Measurements from ENCODE around the gene SLC4A4. TPM values are rescaled to one million over a fixed set of nuclear protein-coding genes. Genes with fewer than 3 reads are reported as not detected.

The SLC4A4 gene
- polyA plus RNA-seq, 1 donor (not counting 4 experiments of a cell fraction or from before 2014, with no cell fraction given): 0.29 TPM

DNA sequence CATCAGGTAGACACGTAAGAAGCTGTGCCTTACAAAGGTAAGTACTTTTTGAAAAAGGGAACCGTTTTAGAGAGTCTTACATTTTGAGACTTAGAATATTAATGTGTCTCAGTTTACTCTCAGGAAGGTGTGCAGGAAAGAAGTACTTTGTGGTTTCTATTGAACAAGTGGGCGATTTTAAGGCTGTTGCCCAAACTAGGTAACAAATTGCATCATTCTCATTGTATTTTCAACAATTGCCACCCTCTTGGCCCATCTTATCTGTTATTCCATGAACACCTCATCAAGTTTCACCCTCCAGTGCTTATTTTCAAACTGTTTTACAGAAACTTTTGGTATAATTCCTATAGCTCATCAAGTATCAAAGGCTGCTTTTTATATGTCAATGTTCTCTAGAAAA lies 158.3 kb downstream of the SLC4A4 start:
- no peaks in the 10 kb centered on the region for H3K9me3 ChIP-seq (ENCODE audit: control insufficient read depth, low read depth, low read length)
- H2AFZ ChIP-seq (ENCODE audit: control insufficient read depth, low read length): no peak overlapping the region
- TF ChIP-seq, protein P1, sequence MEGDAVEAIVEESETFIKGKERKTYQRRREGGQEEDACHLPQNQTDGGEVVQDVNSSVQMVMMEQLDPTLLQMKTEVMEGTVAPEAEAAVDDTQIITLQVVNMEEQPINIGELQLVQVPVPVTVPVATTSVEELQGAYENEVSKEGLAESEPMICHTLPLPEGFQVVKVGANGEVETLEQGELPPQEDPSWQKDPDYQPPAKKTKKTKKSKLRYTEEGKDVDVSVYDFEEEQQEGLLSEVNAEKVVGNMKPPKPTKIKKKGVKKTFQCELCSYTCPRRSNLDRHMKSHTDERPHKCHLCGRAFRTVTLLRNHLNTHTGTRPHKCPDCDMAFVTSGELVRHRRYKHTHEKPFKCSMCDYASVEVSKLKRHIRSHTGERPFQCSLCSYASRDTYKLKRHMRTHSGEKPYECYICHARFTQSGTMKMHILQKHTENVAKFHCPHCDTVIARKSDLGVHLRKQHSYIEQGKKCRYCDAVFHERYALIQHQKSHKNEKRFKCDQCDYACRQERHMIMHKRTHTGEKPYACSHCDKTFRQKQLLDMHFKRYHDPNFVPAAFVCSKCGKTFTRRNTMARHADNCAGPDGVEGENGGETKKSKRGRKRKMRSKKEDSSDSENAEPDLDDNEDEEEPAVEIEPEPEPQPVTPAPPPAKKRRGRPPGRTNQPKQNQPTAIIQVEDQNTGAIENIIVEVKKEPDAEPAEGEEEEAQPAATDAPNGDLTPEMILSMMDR (optimal IDR thresholded peaks at IDR 0.05 in 1 of 3, IDR thresholded peaks at IDR 0.05 in 1 of 3, conservative IDR thresholded peaks at IDR 0.05 in 1 of 3; ENCODE audit: extremely low read depth in 1 of 3, insufficient read depth in 2 of 3, low read length in 3 of 3): no peak
- TF ChIP-seq EZH2 (IDR thresholded peaks at IDR 0.05; ENCODE audit: low read length): no peak
- no peak overlapping the region for H3K4me3 ChIP-seq (ENCODE audit: control insufficient read depth in 2 of 3, extremely low read depth in 1 of 3, insufficient read depth in 2 of 3, low read depth in 1 of 3, low read length in 3 of 3)
- H3K36me3 ChIP-seq (ENCODE audit: control insufficient read depth in 2 of 2, extremely low read depth in 1 of 2, insufficient read depth in 2 of 2, low read length in 2 of 2): no peaks in the 10 kb centered on the region
- no peaks in the 10 kb centered on the region for H3K4me1 ChIP-seq (ENCODE audit: control insufficient read depth, extremely low read depth, insufficient read depth, low read length)
- no peaks in the 10 kb centered on the region for H3K27me3 ChIP-seq (ENCODE audit: control insufficient read depth, extremely low read depth, insufficient read depth, low read length)
- no peak overlapping the region for H3K4me2 ChIP-seq (ENCODE audit: control insufficient read depth, extremely low read depth, insufficient read depth, low read depth, low read length)
- no peaks in the 10 kb centered on the region for H3K9me1 ChIP-seq (ENCODE audit: control insufficient read depth, extremely low read depth, insufficient read depth, low read length)
- DNase-seq (ENCODE audit: low read depth, low spot score) (no peak), FAIRE-seq (no peak)
- no peaks in the 10 kb centered on the region for H3K79me2 ChIP-seq (ENCODE audit: control insufficient read depth, insufficient read depth, low read length)
- no peak overlapping the region for H3K9ac ChIP-seq (ENCODE audit: control insufficient read depth, extremely low read depth, insufficient read depth, low read length)
- dilution Hi-C loops (cut with MboI; ENCODE audit: extremely low pct_ligation_motif_present, low sequenced_read_pairs): no loop called here
- no peaks in the 10 kb centered on the region for H4K20me1 ChIP-seq (ENCODE audit: control insufficient read depth, extremely low read depth, insufficient read depth, low read length)
- H3K27ac ChIP-seq (ENCODE audit: control insufficient read depth, insufficient read depth, low read length): no peak overlapping the region

DNA sequence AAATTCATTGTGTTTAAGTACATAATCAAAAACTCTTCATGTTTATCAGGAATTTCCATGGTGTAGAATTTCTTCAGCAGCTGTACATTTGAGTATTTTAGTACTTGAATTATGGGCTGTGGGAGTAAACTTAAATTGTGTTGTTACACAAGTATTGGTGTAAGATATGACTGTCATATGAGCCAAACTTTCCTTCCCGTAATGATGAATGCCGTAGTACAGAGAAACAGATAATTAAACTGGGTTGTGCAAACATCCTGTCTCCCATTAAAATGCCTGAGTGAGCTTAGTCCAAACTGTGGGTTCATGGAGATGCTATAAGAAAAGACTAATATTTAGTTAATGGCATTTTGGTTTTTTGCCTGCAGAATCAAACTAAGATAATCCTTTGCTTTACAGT lies 159.2 kb downstream of the SLC4A4 start:
- no peak for FAIRE-seq
- no peaks in the 10 kb centered on the region for H3K36me3 ChIP-seq (ENCODE audit: control insufficient read depth in 2 of 2, extremely low read depth in 1 of 2, insufficient read depth in 2 of 2, low read length in 2 of 2)
- no peak overlapping the region for H3K4me3 ChIP-seq (ENCODE audit: control insufficient read depth in 2 of 3, extremely low read depth in 1 of 3, insufficient read depth in 2 of 3, low read depth in 1 of 3, low read length in 3 of 3)
- no peaks in the 10 kb centered on the region for H3K79me2 ChIP-seq (ENCODE audit: control insufficient read depth, insufficient read depth, low read length)
- no peaks in the 10 kb centered on the region for H3K27me3 ChIP-seq (ENCODE audit: control insufficient read depth, extremely low read depth, insufficient read depth, low read length)
- no peaks in the 10 kb centered on the region for H3K4me1 ChIP-seq (ENCODE audit: control insufficient read depth, extremely low read depth, insufficient read depth, low read length)
- no peaks in the 10 kb centered on the region for H3K9me1 ChIP-seq (ENCODE audit: control insufficient read depth, extremely low read depth, insufficient read depth, low read length)
- H3K9ac ChIP-seq (ENCODE audit: control insufficient read depth, extremely low read depth, insufficient read depth, low read length): no peak overlapping the region
- no peak for TF ChIP-seq EZH2 (IDR thresholded peaks at IDR 0.05; ENCODE audit: low read length)
- TF ChIP-seq, protein P1 (optimal IDR thresholded peaks at IDR 0.05 in 1 of 3, IDR thresholded peaks at IDR 0.05 in 1 of 3, conservative IDR thresholded peaks at IDR 0.05 in 1 of 3; ENCODE audit: extremely low read depth in 1 of 3, insufficient read depth in 2 of 3, low read length in 3 of 3): no peak
- no peak overlapping the region for H3K27ac ChIP-seq (ENCODE audit: control insufficient read depth, insufficient read depth, low read length)
- no peak for DNase-seq (ENCODE audit: low read depth, low spot score)
- dilution Hi-C loops (cut with MboI; ENCODE audit: extremely low pct_ligation_motif_present, low sequenced_read_pairs): no loop called here
- no peak overlapping the region for H2AFZ ChIP-seq (ENCODE audit: control insufficient read depth, low read length)
- no peak overlapping the region for H3K4me2 ChIP-seq (ENCODE audit: control insufficient read depth, extremely low read depth, insufficient read depth, low read depth, low read length)
- H3K9me3 ChIP-seq (ENCODE audit: control insufficient read depth, low read depth, low read length): no peaks in the 10 kb centered on the region
- H4K20me1 ChIP-seq (ENCODE audit: control insufficient read depth, extremely low read depth, insufficient read depth, low read length): no peaks in the 10 kb centered on the region
